Peyer's patch (tissue), 4 donors: ENCODE results near the gene SUPT3H.

Source experiments
- CTCF ChIP-seq, 6 experiments: fragments of 450-650 bp in 4 of 6; fragments of 200-600 bp in 2 of 6; sonication (generic) in 1 of 6; IDR thresholded peaks; one replicate each; pipeline ENCODE4 v1.5.1; 2017 to 2019; ENCODE audit warnings: antibody characterized with exemption in 6 of 6, mild to moderate bottlenecking in 3 of 6, moderate library complexity in 1 of 6
- POLR2A ChIP-seq, 2 donors: fragments of 450-650 bp; IDR thresholded peaks; one replicate each; pipeline ENCODE4 v1.5.1; 2017; ENCODE audit warnings: antibody characterized with exemption in 2 of 2, mild to moderate bottlenecking in 2 of 2, moderate library complexity in 2 of 2

- TF ChIP-seq CTCF (IDR thresholded peaks at IDR 0.05) = no peak
- TF ChIP-seq POLR2A (IDR thresholded peaks at IDR 0.05) = no peak
Observed at GRCh38 chr6:45092135-45092534, 285.6 kb downstream of the SUPT3H start.
